Measurements from ENCODE around the gene MYO5A.

Gene MYO5A

GRCh38 chr15:52567871-52568600 is 39.4 kb upstream of the MYO5A start:
- TF ChIP-seq POLR2AphosphoS5 (IDR thresholded peaks at IDR 0.05; ENCODE audit: low read depth, low read length) (no peak), SIN3A (IDR thresholded peaks at IDR 0.05; ENCODE audit: borderline replicate concordance, insufficient read depth, low read length) (no peak), REST (IDR thresholded peaks at IDR 0.05; ENCODE audit: insufficient read depth in 1 of 2, low read depth in 2 of 2, low read length in 2 of 2) (no peak), TAF1 (IDR thresholded peaks at IDR 0.05; ENCODE audit: borderline replicate concordance, insufficient read depth, low read length) (no peak), FOXP2 (optimal IDR thresholded peaks at IDR 0.05; ENCODE audit: borderline replicate concordance, extremely low read depth, extremely low read length, insufficient read depth) (no peak)

GRCh38 chr15:52566889-52567288 is 38.2 kb upstream of the MYO5A start:
- TF ChIP-seq FOXP2 (optimal IDR thresholded peaks at IDR 0.05; ENCODE audit: borderline replicate concordance, extremely low read depth, extremely low read length, insufficient read depth) (no peak), TAF1 (IDR thresholded peaks at IDR 0.05; ENCODE audit: borderline replicate concordance, insufficient read depth, low read length) (no peak), SIN3A (IDR thresholded peaks at IDR 0.05; ENCODE audit: borderline replicate concordance, insufficient read depth, low read length) (no peak), REST (IDR thresholded peaks at IDR 0.05; ENCODE audit: insufficient read depth in 1 of 2, low read depth in 2 of 2, low read length in 2 of 2) (no peak), POLR2AphosphoS5 (IDR thresholded peaks at IDR 0.05; ENCODE audit: low read depth, low read length) (no peak)

GRCh38 chr15:52563501-52564060 is 34.9 kb upstream of the MYO5A start:
- no peak for TF ChIP-seq REST (IDR thresholded peaks at IDR 0.05; ENCODE audit: insufficient read depth in 1 of 2, low read depth in 2 of 2, low read length in 2 of 2)
- no peak for TF ChIP-seq TAF1 (IDR thresholded peaks at IDR 0.05; ENCODE audit: borderline replicate concordance, insufficient read depth, low read length)
- no peak for TF ChIP-seq FOXP2 (optimal IDR thresholded peaks at IDR 0.05; ENCODE audit: borderline replicate concordance, extremely low read depth, extremely low read length, insufficient read depth)
- no peak for TF ChIP-seq SIN3A (IDR thresholded peaks at IDR 0.05; ENCODE audit: borderline replicate concordance, insufficient read depth, low read length)
- no peak for TF ChIP-seq POLR2AphosphoS5 (IDR thresholded peaks at IDR 0.05; ENCODE audit: low read depth, low read length)

GRCh38 chr15:52559575-52559974 is 30.9 kb upstream of the MYO5A start:
- no peak for TF ChIP-seq POLR2AphosphoS5 (IDR thresholded peaks at IDR 0.05; ENCODE audit: low read depth, low read length)
- TF ChIP-seq FOXP2 (optimal IDR thresholded peaks at IDR 0.05; ENCODE audit: borderline replicate concordance, extremely low read depth, extremely low read length, insufficient read depth): no peak
- TF ChIP-seq TAF1 (IDR thresholded peaks at IDR 0.05; ENCODE audit: borderline replicate concordance, insufficient read depth, low read length): no peak
- no peak for TF ChIP-seq SIN3A (IDR thresholded peaks at IDR 0.05; ENCODE audit: borderline replicate concordance, insufficient read depth, low read length)
- no peak for TF ChIP-seq REST (IDR thresholded peaks at IDR 0.05; ENCODE audit: insufficient read depth in 1 of 2, low read depth in 2 of 2, low read length in 2 of 2)

Data from PFSK-1 (cell line).